Upper lobe of left lung (tissue), 6 donors: ENCODE results near the gene HERC4. TPM values are rescaled to one million over a fixed set of nuclear protein-coding genes. Genes with fewer than 3 reads are reported as not detected.

Experiments
- ATAC-seq, 2 donors: fragments of 200-7000 bp; cut with Tn5 transposase; one replicate each; pipeline ENCODE4 v1.9.1; 2022; ENCODE audit warnings: mild to moderate bottlenecking in 2 of 2, moderate library complexity in 2 of 2; ENCODE audit not compliant: low FRiP score in 2 of 2
- DNase-seq, 2 donors: peaks; one replicate each; pipeline ENCODE4 v3.0.0-alpha.2; 2019 to 2020
- H3K27ac ChIP-seq, 4 donors: fragments of 200-600 bp; sonication (generic); one replicate each; pipeline ENCODE4 v1.5.1; 2016 to 2019
- H3K27me3 ChIP-seq, 4 donors: fragments of 200-600 bp; sonication (generic); one replicate each; pipeline ENCODE4 v1.5.1; 2017 to 2019
- H3K36me3 ChIP-seq, 4 donors: fragments of 200-600 bp; sonication (generic); one replicate each; pipeline ENCODE4 v1.5.1; 2016 to 2019
- H3K4me1 ChIP-seq, 4 donors: fragments of 200-600 bp; sonication (generic); one replicate each; pipeline ENCODE4 v1.5.1; 2018 to 2019
- H3K4me3 ChIP-seq, 4 donors: fragments of 200-600 bp; sonication (generic); one replicate each; pipeline ENCODE4 v1.5.1; 2017 to 2019; ENCODE audit warnings: mild to moderate bottlenecking in 2 of 4, moderate library complexity in 1 of 4
- H3K9me3 ChIP-seq, 4 donors: fragments of 200-600 bp; sonication (generic); one replicate each; pipeline ENCODE4 v1.5.1; 2018 to 2019
- CTCF ChIP-seq, 6 experiments: fragments of 450-650 bp in 4 of 6; fragments of 200-600 bp in 2 of 6; sonication (generic) in 2 of 6; IDR thresholded peaks; one replicate each; pipeline ENCODE4 v1.5.1; 2016 to 2019; ENCODE audit warnings: antibody characterized with exemption in 6 of 6
- EP300 ChIP-seq, 4 donors: sonication (generic); formaldehyde crosslinking; IDR thresholded peaks; one replicate each; pipeline ENCODE4 v1.5.1; 2017; ENCODE audit warnings: antibody characterized with exemption in 4 of 4, control low read depth in 2 of 4
- POLR2A ChIP-seq, 4 donors: fragments of 450-650 bp; IDR thresholded peaks; one replicate each; pipeline ENCODE4 v1.5.1; 2016 to 2017; ENCODE audit warnings: antibody characterized with exemption in 4 of 4, mild to moderate bottlenecking in 2 of 4
- POLR2AphosphoS5 ChIP-seq, 2 donors: sonication (generic); formaldehyde crosslinking; IDR thresholded peaks; one replicate each; pipeline ENCODE4 v1.5.1; 2017; ENCODE audit warnings: antibody characterized with exemption in 2 of 2
- WGBS, 2 donors: methylation state at CpG; one replicate each; pipeline ENCODE4 v1.1.5; 2017 to 2018; 5-methylcytosine and 5-hydroxymethylcytosine counted together
- total RNA-seq, 6 donors: library from RNA; depleted of rRNA in 4 of 6; stranded (reverse); fragments of >200 nt in 4 of 6; gene quantifications; one replicate each; pipeline versions ENCODE4 v1.1.0 to v1.2.1, GENCODE V29; 2016 to 2021
- donor health status: DM: no; HTN: no; CAD: no; lungs with moderate emphysema.
- donor health status: DM: no; HTN: yes; CAD: no; lungs with severe emphysema.

HERC4 gene
- total RNA-seq, 6 donors from 2014 or later: 32.1 to 82.5 (median 46.7) TPM

- WGBS, 2 donors: 95 to 96% methylated on average over 2 of the region's 2 CpGs
- no peaks in the 10 kb centered on the region for H3K4me1 ChIP-seq
- DNase-seq (no peak), ATAC-seq (no peak)
- H3K27ac ChIP-seq: no peak overlapping the region
- H3K27me3 ChIP-seq: no peaks in the 10 kb centered on the region
- no peak overlapping the region for H3K4me3 ChIP-seq
- TF ChIP-seq CTCF (IDR thresholded peaks at IDR 0.05) (no peak), POLR2A (IDR thresholded peaks at IDR 0.05) (no peak), POLR2AphosphoS5 (IDR thresholded peaks at IDR 0.05) (no peak)
- no peaks in the 10 kb centered on the region for H3K9me3 ChIP-seq
- H3K36me3 ChIP-seq: peaks cover 2 to 59% (median 12%) of the 10 kb centered on the region in 4 donors
Observed at GRCh38 chr10:67943917-67944316, 131.2 kb downstream of the HERC4 start.

- ATAC-seq: no peak
- TF ChIP-seq EP300 (IDR thresholded peaks at IDR 0.05) (no peak), POLR2A (IDR thresholded peaks at IDR 0.05) (no peak), POLR2AphosphoS5 (IDR thresholded peaks at IDR 0.05) (no peak), CTCF (IDR thresholded peaks at IDR 0.05) (no peak)
- no peak overlapping the region for H3K4me3 ChIP-seq
- H3K36me3 ChIP-seq: peaks cover 14 to 87% (median 34%) of the 10 kb centered on the region in 4 donors
- H3K27me3 ChIP-seq: no peaks in the 10 kb centered on the region
- no peak for DNase-seq
- 73 to 79% methylated on average over 1 of the region's 1 CpG for WGBS, 2 donors
- no peaks in the 10 kb centered on the region for H3K4me1 ChIP-seq
- H3K27ac ChIP-seq: no peak overlapping the region
- no peaks in the 10 kb centered on the region for H3K9me3 ChIP-seq
Observed at GRCh38 chr10:67936416-67936815, 138.7 kb downstream of the HERC4 start.

DNA sequence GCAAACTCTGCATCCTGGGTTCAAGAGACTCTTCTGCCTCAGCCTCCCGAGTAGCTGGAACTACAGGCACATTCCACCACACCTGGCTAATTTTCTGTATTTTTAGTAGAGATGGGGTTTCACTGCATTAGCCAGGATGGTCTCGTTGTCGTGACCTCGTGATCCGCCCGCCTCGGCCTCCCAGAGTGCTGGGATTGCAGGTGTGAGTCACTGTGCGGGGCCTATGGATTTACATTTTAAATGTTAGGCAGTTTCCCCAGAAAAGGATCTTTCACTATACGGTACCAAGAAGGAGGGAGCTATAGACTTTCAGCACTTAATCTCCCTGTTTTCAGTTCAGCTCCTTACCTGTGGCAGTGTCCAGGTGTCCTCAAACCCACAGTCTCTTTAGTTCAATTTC lies 139.9 kb downstream of the HERC4 start:
- ATAC-seq (no peak), DNase-seq (peak in 1 of 2 donors; percentile 53)
- no peaks in the 10 kb centered on the region for H3K27me3 ChIP-seq
- TF ChIP-seq POLR2A (IDR thresholded peaks at IDR 0.05) (no peak), EP300 (IDR thresholded peaks at IDR 0.05) (no peak), POLR2AphosphoS5 (IDR thresholded peaks at IDR 0.05) (no peak), CTCF (IDR thresholded peaks at IDR 0.05) (no peak)
- 93 to 95% methylated on average over 9 of the region's 9 CpGs for WGBS, 2 donors
- H3K4me1 ChIP-seq: no peaks in the 10 kb centered on the region
- no peak overlapping the region for H3K27ac ChIP-seq
- H3K9me3 ChIP-seq: no peaks in the 10 kb centered on the region
- H3K4me3 ChIP-seq: no peak overlapping the region
- H3K36me3 ChIP-seq: peaks cover 15 to 90% (median 43%) of the 10 kb centered on the region in 4 donors

GRCh38 chr10:67934336-67934735 lies 140.7 kb downstream of the HERC4 start:
- Histone ChIP-seq H3K36me3 (peaks cover 18 to 95% (median 47%) of the 10 kb centered on the region in 4 donors), H3K27me3 (no peaks in the 10 kb centered on the region), H3K4me1 (no peaks in the 10 kb centered on the region), H3K4me3 (no peak overlapping the region), H3K9me3 (no peaks in the 10 kb centered on the region), H3K27ac (no peak overlapping the region)
- ATAC-seq (no peak), DNase-seq (no peak)
- 71 to 75% methylated on average over 1 of the region's 1 CpG for WGBS, 2 donors
- no peak for TF ChIP-seq EP300 (IDR thresholded peaks at IDR 0.05)
- no peak for TF ChIP-seq CTCF (IDR thresholded peaks at IDR 0.05)
- no peak for TF ChIP-seq POLR2A (IDR thresholded peaks at IDR 0.05)
- no peak for TF ChIP-seq POLR2AphosphoS5 (IDR thresholded peaks at IDR 0.05)

GRCh38 chr10:67933199-67933598 lies 141.9 kb downstream of the HERC4 start:
- 83 to 87% methylated on average over 2 of the region's 2 CpGs for WGBS, 2 donors
- H3K36me3 ChIP-seq: peaks cover 14 to 90% (median 43%) of the 10 kb centered on the region in 4 donors
- TF ChIP-seq POLR2AphosphoS5 (IDR thresholded peaks at IDR 0.05) (no peak), CTCF (IDR thresholded peaks at IDR 0.05) (no peak), POLR2A (IDR thresholded peaks at IDR 0.05) (no peak), EP300 (IDR thresholded peaks at IDR 0.05) (no peak)

More at GRCh38 chr10:67933199-67933598, 141.9 kb downstream of the HERC4 start:
- Histone ChIP-seq H3K4me1 (no peaks in the 10 kb centered on the region), H3K4me3 (no peak overlapping the region), H3K9me3 (no peaks in the 10 kb centered on the region), H3K27ac (no peak overlapping the region), H3K27me3 (no peaks in the 10 kb centered on the region)
- ATAC-seq (no peak), DNase-seq (no peak)
